Stimulated activated naive CD4-positive, alpha-beta T cell treated with Interleukin-2 at 50 U/mL for 16 hours (primary cell): ENCODE measurements around the gene WDR31.
"Not testable (repeated sequence)": the region's sequence is repeated elsewhere in the genome, so short reads cannot be mapped to it uniquely, and the experiment has no call there.

Source experiments
- DNase-seq: peaks from one replicate; lab custom pipeline; 2025; lab: John Stamatoyannopoulos, UW

Gene WDR31

DNA sequence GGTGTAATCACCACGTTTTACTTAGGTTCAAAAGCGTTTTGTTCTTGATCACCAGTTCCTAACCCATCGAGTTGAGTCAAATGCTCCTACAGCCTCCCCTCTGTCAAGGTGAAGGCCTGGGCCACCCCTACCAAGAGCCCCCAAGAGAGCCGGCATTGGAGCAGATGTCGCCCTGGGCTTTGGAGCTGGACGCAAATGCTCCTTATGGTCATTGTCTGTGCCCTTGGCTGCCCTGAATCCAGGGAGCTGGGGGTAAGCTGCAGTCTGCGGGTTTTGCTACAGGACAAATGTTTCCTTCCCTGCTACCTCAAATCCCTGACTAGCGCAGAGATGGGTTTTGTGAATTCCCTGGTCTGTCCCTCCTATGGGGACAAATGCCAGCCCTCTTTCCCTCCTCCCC, 41.8 kb downstream of the WDR31 start:
- DNase-seq = no peak

DNA sequence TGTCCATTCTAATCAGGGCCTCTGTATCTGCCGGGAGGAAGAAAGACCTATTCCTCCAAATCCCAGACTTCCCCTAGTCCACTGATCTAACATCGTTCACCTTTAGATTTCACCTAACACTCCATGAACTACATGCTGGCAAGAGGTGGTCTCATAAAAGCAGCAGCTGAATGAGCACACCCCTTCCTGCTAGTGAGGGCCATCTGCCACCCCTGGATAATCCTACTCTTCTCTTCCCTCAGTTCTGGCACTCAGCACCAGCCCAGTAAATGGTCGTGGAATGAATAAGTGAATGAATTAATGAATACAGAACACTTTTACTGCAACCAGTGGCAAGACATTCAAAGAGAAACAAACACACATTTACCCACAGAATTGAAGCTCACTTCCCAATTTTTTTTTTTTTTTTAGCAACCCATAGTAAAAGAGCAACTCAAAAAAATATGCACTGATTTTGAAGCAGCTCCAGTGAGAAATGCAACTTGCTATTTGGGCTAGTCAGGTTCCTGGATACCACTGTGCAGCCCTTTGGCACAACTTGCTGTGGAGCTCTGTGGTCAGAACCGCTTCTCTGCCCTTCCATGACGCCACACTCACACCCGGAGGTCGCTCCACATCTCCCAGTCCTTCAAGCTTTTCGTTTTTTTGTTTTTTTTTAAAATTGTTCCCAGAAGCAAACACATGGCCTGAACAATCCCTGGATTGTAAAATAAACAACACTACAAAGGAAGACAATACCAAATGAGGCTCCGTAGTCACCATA, 43.1 kb downstream of the WDR31 start:
- DNase-seq = no peak

GRCh38 chr9:113296247-113296646, 43.8 kb downstream of the WDR31 start:
- DNase-seq = not testable (repeated sequence)

GRCh38 chr9:113293285-113293878, 46.7 kb downstream of the WDR31 start:
- no peak for DNase-seq

DNA sequence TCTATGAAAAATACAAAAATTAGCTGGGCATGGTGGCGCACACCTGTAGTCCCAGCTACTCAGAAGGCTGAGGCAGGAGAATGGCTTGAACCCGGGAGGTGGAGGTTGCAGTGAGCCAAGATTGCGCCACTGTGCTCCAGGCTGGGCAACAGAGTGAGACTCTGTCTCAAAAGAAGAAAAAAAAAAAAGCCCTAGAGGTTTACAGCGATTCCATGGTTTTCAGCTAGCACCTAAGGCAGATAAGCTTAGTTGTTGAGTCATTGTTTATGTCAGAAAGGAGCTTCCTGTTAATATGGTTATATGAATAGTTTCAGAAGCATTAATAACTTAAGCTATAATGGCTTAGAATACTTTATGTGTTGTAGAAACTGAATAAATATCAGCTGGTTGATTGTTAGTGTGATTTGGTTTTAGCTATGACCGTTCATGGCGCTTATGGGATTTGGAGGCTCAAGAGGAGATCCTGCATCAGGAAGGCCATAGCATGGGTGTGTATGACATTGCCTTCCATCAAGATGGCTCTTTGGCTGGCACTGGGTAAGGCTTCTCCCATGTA, 49.9 kb downstream of the WDR31 start:
- DNase-seq = no peak

DNA sequence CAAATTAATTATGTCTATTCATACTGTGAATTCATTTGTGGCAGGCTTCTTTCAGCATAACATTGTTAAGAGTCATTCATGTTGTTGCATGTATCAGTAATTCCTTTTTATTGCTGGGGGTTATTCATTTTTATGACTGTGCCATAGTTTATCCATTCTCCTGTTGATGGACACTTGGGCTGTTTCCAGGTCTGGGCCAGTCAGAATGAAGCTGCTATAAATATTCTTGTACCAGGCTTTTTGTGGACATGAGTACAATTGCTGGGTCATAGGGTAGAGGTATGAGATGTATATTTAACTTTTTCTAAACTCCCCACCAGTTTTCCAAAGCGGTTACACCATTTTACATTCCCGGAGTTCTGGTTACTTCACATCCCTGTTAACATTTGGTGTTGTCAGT, 51.0 kb downstream of the WDR31 start:
- no peak for DNase-seq

GRCh38 chr9:113281356-113281755, 58.7 kb downstream of the WDR31 start:
- DNase-seq = no peak

- no peak for DNase-seq
Observed at GRCh38 chr9:113278840-113279239, 61.2 kb downstream of the WDR31 start.

- peak; percentile 96 for DNase-seq
Observed at GRCh38 chr9:113275157-113276131, 64.6 kb downstream of the WDR31 start, which contains the start of the genes CDC26 and PRPF4. TSS of gene CDC26 (minus strand) at chr9:113275572. CDS start at chr9:113272507, 3,065 bp downstream. TSS of gene PRPF4 (plus strand) at chr9:113275658. CDS start at chr9:113275744, 86 bp downstream.

DNA sequence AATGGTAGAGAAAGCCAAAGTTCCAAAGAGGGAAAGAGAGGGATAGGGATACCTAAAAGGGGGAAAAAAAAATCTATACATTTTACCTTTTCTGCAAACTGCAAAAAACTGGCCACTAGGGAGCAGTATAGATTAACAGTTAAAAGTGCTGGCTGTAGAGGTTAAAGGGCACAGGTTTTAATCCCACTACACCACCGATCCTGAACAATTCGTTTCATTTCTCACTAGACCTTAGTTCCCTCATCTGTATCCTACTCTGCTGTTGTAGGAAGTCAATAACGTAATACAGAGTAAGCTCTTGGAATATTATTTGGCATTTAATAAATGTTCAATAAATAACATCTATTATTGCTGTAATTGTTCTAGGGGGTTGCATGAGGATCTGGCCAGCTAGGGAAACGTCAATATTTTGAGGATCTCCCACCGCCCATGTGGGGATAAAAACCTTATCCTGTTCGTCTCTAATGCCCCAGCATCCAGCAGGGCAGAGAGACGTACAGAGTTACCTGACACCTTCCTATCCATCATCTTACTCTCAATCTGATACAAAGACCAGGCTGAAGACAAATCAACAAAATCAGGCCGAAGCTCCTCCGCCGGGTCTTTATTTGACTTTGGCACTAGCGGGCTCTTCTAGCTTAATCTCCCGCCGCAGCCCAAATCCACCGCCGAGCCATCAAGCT, 65.5 kb downstream of the WDR31 start:
- DNase-seq = no peak

GRCh38 chr9:113269871-113270270, 70.2 kb downstream of the WDR31 start:
- DNase-seq = no peak

GRCh38 chr9:113269355-113269754, 70.7 kb downstream of the WDR31 start:
- no peak for DNase-seq

DNA sequence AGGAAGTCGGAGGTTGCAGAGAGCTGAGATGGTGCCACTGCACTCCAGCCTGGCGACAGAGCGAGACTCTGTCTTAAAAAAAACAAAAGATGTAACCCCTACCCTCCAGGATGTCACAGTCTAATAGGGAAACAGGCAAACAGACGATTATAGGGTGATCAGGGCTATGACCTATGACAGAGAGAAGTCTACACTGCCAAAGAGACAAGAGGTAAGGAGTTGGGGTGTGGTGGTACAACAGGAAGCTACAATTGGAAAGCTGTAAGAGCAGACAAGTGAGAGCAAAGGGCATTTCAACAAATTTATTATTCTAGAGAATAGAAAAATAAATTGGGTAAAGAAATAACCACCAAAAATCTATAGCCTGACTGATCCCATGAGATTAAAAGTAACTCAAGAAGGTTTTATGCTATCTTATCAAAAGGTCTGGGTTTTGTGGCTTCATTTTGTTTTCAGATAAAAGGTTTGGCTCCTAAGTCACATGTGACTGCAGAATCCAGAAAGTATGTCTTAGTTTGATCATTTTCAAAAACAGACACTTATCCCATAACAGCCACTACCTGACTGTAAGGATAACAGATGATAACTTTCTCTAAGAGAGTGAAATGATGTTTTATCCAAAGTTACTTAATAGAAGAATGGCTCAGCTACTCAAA, 72.0 kb downstream of the WDR31 start:
- no peak for DNase-seq

GRCh38 chr9:113266174-113266573, 73.9 kb downstream of the WDR31 start:
- DNase-seq = no peak
